Tibial nerve (tissue), 4 donors: Measurements from ENCODE around the gene TPK1. TPM values are rescaled to one million over a fixed set of nuclear protein-coding genes. Genes with fewer than 3 reads are reported as not detected.

ENCODE experiments used
- DNase-seq, 2 donors: peaks; one replicate each; pipeline ENCODE4 v3.0.0-alpha.2; 2019; ENCODE audit warnings: low spot score in 2 of 2
- H3K27ac ChIP-seq, 4 donors: fragments of 200-600 bp; sonication (generic) in 3 of 4; one replicate each; pipeline ENCODE4 v1.5.1; 2017 to 2019; ENCODE audit warnings: mild to moderate bottlenecking in 1 of 4
- H3K27me3 ChIP-seq, 2 donors: fragments of 200-600 bp; sonication (generic) in 1 of 2; one replicate each; pipeline versions ENCODE4 v1.5.1 to v1.6.0; 2017 to 2019
- H3K36me3 ChIP-seq, 3 donors: fragments of 200-600 bp; sonication (generic); one replicate each; pipeline ENCODE4 v1.5.1; 2018 to 2019
- H3K4me1 ChIP-seq, 4 donors: fragments of 200-600 bp; sonication (generic) in 3 of 4; one replicate each; pipeline ENCODE4 v1.5.1; 2017 to 2019
- H3K4me3 ChIP-seq, 4 donors: fragments of 200-600 bp; sonication (generic) in 3 of 4; one replicate each; pipeline ENCODE4 v1.5.1; 2017 to 2019; ENCODE audit warnings: mild to moderate bottlenecking in 1 of 4, moderate library complexity in 1 of 4
- H3K9me3 ChIP-seq, 4 donors: fragments of 200-600 bp; sonication (generic) in 3 of 4; one replicate each; pipeline ENCODE4 v1.5.1; 2017 to 2019
- EP300 ChIP-seq, 2 donors: sonication (generic); formaldehyde crosslinking; IDR thresholded peaks; one replicate each; pipeline ENCODE4 v1.6.1; 2017; ENCODE audit warnings: antibody characterized with exemption in 2 of 2, mild to moderate bottlenecking in 1 of 2
- POLR2A ChIP-seq, 2 donors: fragments of 450-650 bp; IDR thresholded peaks; one replicate each; pipeline ENCODE4 v1.6.1; 2017; ENCODE audit warnings: antibody characterized with exemption in 2 of 2, mild to moderate bottlenecking in 2 of 2, moderate library complexity in 2 of 2
- WGBS, 2 donors: methylation state at CpG; one replicate each; pipeline ENCODE4 v1.1.5; 2018; 5-methylcytosine and 5-hydroxymethylcytosine counted together
- total RNA-seq, 4 donors: library from RNA; depleted of rRNA; stranded (reverse); fragments of >200 nt; gene quantifications; one replicate each; pipeline ENCODE4 v1.1.0, GENCODE V29; 2016
- TF ChIP-seq, protein P1 (sequence below), 5 experiments: fragments of 200-600 bp in 3 of 5; fragments of 450-650 bp in 2 of 5; sonication (generic) in 3 of 5; IDR thresholded peaks; one replicate each; pipeline ENCODE4 v1.5.1; 2016 to 2019; ENCODE audit warnings: antibody characterized with exemption in 5 of 5, mild to moderate bottlenecking in 3 of 5, moderate library complexity in 2 of 5

The TPK1 gene
- total RNA-seq, 4 donors from 2014 or later, result 4.5 to 18.8 (median 8.3) TPM

DNA sequence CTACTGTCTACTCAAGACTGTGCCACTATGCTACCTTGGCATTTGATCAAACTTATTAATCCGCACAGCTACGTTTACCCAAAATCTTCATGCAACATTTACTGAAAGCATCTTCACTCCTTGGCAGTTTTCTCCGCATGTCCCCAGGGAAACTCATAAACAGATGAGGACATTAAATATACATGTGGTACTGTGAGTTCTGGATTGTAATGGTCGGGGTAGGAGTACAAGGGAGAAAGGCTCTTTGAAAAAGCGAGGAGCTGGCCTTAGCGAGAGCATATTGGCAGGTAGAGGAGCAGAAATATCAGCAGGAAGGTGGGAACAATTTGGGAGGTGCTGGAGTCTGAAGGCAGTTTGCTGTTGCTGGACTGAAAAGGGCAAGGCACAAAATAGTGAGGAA lies 325.2 kb downstream of the TPK1 start:
- H3K27ac ChIP-seq, result no peak overlapping the region
- no peaks in the 10 kb centered on the region for H3K4me1 ChIP-seq
- DNase-seq, result no peak
- 84 to 93% methylated on average over 6 of the region's 6 CpGs for WGBS, 2 donors
- TF ChIP-seq, protein P1, sequence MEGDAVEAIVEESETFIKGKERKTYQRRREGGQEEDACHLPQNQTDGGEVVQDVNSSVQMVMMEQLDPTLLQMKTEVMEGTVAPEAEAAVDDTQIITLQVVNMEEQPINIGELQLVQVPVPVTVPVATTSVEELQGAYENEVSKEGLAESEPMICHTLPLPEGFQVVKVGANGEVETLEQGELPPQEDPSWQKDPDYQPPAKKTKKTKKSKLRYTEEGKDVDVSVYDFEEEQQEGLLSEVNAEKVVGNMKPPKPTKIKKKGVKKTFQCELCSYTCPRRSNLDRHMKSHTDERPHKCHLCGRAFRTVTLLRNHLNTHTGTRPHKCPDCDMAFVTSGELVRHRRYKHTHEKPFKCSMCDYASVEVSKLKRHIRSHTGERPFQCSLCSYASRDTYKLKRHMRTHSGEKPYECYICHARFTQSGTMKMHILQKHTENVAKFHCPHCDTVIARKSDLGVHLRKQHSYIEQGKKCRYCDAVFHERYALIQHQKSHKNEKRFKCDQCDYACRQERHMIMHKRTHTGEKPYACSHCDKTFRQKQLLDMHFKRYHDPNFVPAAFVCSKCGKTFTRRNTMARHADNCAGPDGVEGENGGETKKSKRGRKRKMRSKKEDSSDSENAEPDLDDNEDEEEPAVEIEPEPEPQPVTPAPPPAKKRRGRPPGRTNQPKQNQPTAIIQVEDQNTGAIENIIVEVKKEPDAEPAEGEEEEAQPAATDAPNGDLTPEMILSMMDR (IDR thresholded peaks at IDR 0.05), result no peak
- TF ChIP-seq POLR2A (IDR thresholded peaks at IDR 0.05) (no peak), EP300 (IDR thresholded peaks at IDR 0.05) (no peak)
- H3K9me3 ChIP-seq, result peaks cover 0 to 11% (median 0%) of the 10 kb centered on the region in 4 donors
- H3K4me3 ChIP-seq, result no peak overlapping the region
- H3K36me3 ChIP-seq, result peaks cover 0 to 8% (median 0%) of the 10 kb centered on the region in 3 donors
- H3K27me3 ChIP-seq, result no peaks in the 10 kb centered on the region

DNA sequence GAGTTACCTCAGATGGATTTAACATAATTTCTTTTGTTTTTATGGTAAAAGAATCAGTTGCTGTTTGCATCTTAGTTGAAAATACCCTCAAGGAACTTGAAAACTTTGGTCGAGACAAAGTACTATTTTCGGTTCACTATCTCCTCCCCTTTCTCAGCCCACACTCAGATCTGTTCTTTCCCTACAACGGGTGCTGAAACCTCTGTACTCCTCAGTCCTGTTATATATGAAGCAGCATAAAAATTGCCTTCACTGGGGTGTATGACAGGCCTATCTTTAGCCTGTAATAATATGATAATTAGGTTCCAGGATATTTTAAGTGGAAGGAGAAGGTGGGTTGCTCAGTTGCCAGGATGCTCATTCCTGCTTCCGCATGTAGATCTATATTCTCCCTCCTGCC lies 327.2 kb downstream of the TPK1 start:
- no peak for TF ChIP-seq EP300 (IDR thresholded peaks at IDR 0.05)
- TF ChIP-seq, protein P1 (IDR thresholded peaks at IDR 0.05), result no peak
- no peak for TF ChIP-seq POLR2A (IDR thresholded peaks at IDR 0.05)
- no peak overlapping the region for H3K4me3 ChIP-seq
- peaks cover 0 to 16% (median 0%) of the 10 kb centered on the region in 4 donors for H3K9me3 ChIP-seq
- no peak overlapping the region for H3K27ac ChIP-seq
- H3K36me3 ChIP-seq, result peaks cover 0 to 12% (median 0%) of the 10 kb centered on the region in 3 donors
- no peaks in the 10 kb centered on the region for H3K27me3 ChIP-seq
- WGBS, 2 donors, result 65 to 67% methylated on average over 4 of the region's 4 CpGs
- H3K4me1 ChIP-seq, result no peaks in the 10 kb centered on the region
- no peak for DNase-seq

DNA sequence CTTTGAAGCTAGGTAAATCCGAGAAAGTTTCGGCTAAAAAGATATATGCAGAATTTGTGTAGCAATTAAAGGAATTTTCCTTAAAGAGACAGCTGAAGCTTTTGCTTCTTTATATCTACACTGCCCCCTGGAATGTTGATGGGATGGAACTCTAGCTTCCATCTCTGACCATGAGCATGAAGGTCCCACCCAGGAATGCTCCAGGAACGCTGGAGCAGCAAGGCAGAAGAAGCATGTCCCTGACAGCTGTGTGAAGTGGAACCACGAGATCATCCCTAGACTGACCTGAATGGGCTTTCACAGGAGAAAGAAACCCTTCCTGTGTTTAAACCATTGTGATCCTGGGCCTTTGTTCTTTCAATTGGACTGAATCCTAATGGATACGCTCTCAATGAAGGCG lies 332.6 kb downstream of the TPK1 start:
- Histone ChIP-seq H3K27me3 (no peaks in the 10 kb centered on the region), H3K4me3 (no peak overlapping the region), H3K36me3 (peaks cover 0 to 12% (median 0%) of the 10 kb centered on the region in 3 donors), H3K4me1 (no peaks in the 10 kb centered on the region), H3K27ac (no peak overlapping the region), H3K9me3 (peaks cover 0 to 16% (median 0%) of the 10 kb centered on the region in 4 donors)
- TF ChIP-seq EP300 (IDR thresholded peaks at IDR 0.05), result no peak
- no peak for TF ChIP-seq POLR2A (IDR thresholded peaks at IDR 0.05)
- TF ChIP-seq, protein P1 (IDR thresholded peaks at IDR 0.05), result no peak
- DNase-seq, result no peak
- 84% methylated on average over 6 of the region's 6 CpGs for WGBS, 2 donors

DNA sequence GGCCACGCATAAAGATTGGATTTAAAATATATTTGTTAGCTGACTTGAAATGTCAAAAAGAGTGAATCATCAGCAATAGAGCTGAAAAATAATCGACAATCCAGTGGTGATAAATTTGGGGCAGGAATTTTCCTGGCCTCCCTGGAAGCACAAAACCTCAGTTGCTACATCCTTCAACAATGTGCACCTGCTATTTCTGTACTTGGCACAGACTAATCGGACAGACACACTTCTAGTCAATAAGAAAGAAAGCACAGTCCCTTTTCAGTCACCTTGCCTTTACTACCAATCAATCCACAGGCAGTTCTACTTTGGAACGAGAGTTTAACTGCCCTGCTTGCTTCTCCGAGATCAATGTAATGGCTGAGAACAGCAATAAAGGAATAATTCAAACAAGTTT lies 335.6 kb downstream of the TPK1 start:
- 48 to 65% methylated on average over 5 of the region's 5 CpGs for WGBS, 2 donors
- H3K36me3 ChIP-seq, result peaks cover 0 to under 1% (median 0%) of the 10 kb centered on the region in 3 donors
- TF ChIP-seq, protein P1 (IDR thresholded peaks at IDR 0.05), result no peak
- TF ChIP-seq EP300 (IDR thresholded peaks at IDR 0.05), result no peak
- TF ChIP-seq POLR2A (IDR thresholded peaks at IDR 0.05), result no peak

DNA sequence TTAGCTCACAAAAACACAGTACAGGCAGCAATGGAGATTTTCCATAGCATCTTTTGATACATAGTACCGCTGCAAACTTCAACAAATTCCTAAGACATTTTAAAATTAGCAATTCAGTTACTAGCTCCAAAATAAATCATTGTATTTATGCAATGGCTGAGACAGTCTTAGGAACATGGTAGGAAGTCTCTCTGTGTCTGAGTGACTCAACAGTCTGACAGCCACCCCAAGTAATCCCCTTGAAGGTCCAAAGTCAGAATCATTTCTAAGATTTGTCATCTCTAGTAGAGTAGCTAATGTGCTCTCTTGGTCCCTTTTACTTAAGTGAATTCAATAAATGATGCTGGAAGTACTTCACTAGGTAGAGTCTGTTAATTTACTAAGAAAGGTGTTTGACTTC lies 338.6 kb downstream of the TPK1 start:
- WGBS, 2 donors, result 68 to 88% methylated on average over 1 of the region's 1 CpG
- Histone ChIP-seq H3K36me3 (no peaks in the 10 kb centered on the region), H3K4me3 (no peak overlapping the region), H3K4me1 (no peaks in the 10 kb centered on the region), H3K27ac (no peak overlapping the region), H3K9me3 (peaks cover 0 to 9% (median 0%) of the 10 kb centered on the region in 4 donors), H3K27me3 (no peaks in the 10 kb centered on the region)
- TF ChIP-seq POLR2A (IDR thresholded peaks at IDR 0.05) (no peak), EP300 (IDR thresholded peaks at IDR 0.05) (no peak)
- TF ChIP-seq, protein P1 (IDR thresholded peaks at IDR 0.05), result no peak
- DNase-seq, result no peak

More for the DNA sequence above, 335.6 kb downstream of the TPK1 start:
- DNase-seq, result no peak
- Histone ChIP-seq H3K4me3 (no peak overlapping the region), H3K27ac (no peak overlapping the region), H3K27me3 (no peaks in the 10 kb centered on the region), H3K4me1 (no peaks in the 10 kb centered on the region), H3K9me3 (peaks cover 0 to 1% (median 0%) of the 10 kb centered on the region in 4 donors)
